Measurements from ENCODE around the gene HRCT1. TPM values are rescaled to one million over a fixed set of nuclear protein-coding genes. Genes with fewer than 3 reads are reported as not detected.
"Not testable (repeated sequence)": the region's sequence is repeated elsewhere in the genome, so short reads cannot be mapped to it uniquely, and the experiment has no call there.

HRCT1 gene
- total and polyA plus RNA-seq, 12 donors: 0.35 to 5.9 (median 1.7) TPM; not detected in 3

DNA sequence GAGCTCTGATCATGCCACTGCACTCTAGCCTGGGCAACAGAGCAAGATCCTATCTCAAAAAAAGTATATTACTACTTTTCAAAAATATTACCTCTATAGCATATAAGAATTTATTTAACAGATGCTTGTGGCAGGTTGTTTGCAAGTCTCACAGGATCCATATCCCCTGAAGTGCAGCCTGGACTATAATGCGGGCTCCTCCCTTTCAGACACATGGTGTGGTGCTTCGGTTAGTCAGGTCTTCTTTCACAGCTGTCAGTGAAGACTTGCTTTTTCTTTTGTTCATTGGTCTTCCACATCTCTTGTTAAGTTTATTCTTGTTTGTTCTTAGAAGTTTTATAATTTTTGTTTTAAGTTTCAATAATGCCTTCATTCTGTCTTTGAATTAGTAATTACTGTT lies 9.4 kb upstream of the HRCT1 start:
- 86 to 95% (median 90%) methylated on average over 2 of the region's 2 CpGs for WGBS, 4 donors
- peaks cover 19% of the 10 kb centered on the region for H3K27me3 ChIP-seq
- H3K9me3 ChIP-seq (replicated peaks in 1 of 3): no peaks in the 10 kb centered on the region
- TF ChIP-seq POLR2A (IDR thresholded peaks at IDR 0.05): no peak
- TF ChIP-seq, protein P1, sequence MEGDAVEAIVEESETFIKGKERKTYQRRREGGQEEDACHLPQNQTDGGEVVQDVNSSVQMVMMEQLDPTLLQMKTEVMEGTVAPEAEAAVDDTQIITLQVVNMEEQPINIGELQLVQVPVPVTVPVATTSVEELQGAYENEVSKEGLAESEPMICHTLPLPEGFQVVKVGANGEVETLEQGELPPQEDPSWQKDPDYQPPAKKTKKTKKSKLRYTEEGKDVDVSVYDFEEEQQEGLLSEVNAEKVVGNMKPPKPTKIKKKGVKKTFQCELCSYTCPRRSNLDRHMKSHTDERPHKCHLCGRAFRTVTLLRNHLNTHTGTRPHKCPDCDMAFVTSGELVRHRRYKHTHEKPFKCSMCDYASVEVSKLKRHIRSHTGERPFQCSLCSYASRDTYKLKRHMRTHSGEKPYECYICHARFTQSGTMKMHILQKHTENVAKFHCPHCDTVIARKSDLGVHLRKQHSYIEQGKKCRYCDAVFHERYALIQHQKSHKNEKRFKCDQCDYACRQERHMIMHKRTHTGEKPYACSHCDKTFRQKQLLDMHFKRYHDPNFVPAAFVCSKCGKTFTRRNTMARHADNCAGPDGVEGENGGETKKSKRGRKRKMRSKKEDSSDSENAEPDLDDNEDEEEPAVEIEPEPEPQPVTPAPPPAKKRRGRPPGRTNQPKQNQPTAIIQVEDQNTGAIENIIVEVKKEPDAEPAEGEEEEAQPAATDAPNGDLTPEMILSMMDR (IDR thresholded peaks at IDR 0.05): no peak
- no peak for DNase-seq
- no peaks in the 10 kb centered on the region for H3K36me3 ChIP-seq (replicated peaks in 1 of 2)
- H3K4me1 ChIP-seq (replicated peaks in 1 of 2): no peaks in the 10 kb centered on the region
- no peak overlapping the region for H3K27ac ChIP-seq
- intact Hi-C loops (cut with DNase I): no loop called here
- H3K4me3 ChIP-seq: no peak overlapping the region

DNA sequence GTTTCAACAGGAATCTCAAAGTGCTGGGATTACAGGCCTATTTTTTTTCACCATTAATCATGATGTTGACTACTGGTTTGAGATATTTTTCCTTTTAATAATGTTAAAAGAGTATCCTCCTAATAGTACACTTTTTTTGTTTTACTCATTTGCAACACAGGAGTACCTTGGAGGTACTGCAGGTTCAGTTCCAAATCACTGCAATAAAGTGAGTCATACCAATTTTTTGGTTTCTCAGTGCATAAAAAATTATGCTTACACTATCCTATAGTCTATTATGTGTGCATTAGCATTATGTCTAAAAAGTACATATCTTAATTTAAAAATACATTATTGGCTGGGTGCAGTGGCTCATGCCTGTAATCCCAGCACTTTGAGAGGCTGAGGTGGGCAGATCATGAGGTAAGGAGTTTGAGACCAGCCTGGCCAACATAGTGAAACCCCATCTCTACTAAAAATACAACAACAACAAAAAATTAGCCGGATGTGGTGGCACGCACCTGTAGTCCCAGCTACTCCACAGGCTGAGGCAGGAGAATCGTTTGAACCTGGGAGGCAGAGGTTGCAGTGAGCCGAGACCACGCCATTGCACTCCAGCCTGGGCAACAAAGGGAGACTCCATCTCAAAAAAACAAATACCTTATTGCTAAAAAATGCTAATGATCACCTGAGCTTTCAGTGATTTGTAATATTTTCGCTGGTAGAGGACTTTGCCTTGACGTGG lies 8.5 kb upstream of the HRCT1 start:
- DNase-seq; H3K36me3 ChIP-seq (replicated peaks in 1 of 2); H3K9me3 ChIP-seq (replicated peaks in 1 of 3); intact Hi-C loops (cut with DNase I); H3K4me3 ChIP-seq; H3K4me1 ChIP-seq (replicated peaks in 1 of 2); H3K27ac ChIP-seq: not testable (repeated sequence)
- H3K27me3 ChIP-seq: peaks cover 19% of the 10 kb centered on the region
- whole genome bisulfite sequencing, 4 donors: 77 to 97% (median 85%) methylated on average over 7 of the region's 7 CpGs

DNA sequence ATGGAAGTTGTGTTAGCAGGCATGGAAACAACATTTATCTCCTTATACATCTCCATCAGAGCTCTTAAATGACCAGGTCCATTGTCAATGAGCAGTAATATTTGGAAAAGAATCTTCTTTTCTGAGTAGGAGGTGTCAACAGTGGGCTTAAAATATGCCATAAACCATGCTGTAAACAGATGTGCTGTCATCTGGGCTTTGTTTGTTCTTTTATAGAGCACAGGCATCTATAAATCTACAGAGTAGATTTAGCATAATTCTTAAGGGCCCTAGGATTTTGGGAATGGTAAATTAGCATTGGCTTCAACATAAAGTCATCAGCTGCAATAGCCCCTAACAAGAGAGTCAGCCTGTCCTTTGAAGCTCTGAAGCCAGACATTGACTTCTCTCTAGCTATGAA lies 7.7 kb upstream of the HRCT1 start:
- no peaks in the 10 kb centered on the region for H3K4me1 ChIP-seq (replicated peaks in 1 of 2)
- no peak for DNase-seq
- no peaks in the 10 kb centered on the region for H3K36me3 ChIP-seq (replicated peaks in 1 of 2)
- intact Hi-C loops (cut with DNase I): no loop called here
- TF ChIP-seq, protein P1 (IDR thresholded peaks at IDR 0.05): no peak
- TF ChIP-seq POLR2A (IDR thresholded peaks at IDR 0.05): no peak
- peaks cover 19% of the 10 kb centered on the region for H3K27me3 ChIP-seq
- no peak overlapping the region for H3K27ac ChIP-seq
- H3K9me3 ChIP-seq (replicated peaks in 1 of 3): no peaks in the 10 kb centered on the region
- no peak overlapping the region for H3K4me3 ChIP-seq

DNA sequence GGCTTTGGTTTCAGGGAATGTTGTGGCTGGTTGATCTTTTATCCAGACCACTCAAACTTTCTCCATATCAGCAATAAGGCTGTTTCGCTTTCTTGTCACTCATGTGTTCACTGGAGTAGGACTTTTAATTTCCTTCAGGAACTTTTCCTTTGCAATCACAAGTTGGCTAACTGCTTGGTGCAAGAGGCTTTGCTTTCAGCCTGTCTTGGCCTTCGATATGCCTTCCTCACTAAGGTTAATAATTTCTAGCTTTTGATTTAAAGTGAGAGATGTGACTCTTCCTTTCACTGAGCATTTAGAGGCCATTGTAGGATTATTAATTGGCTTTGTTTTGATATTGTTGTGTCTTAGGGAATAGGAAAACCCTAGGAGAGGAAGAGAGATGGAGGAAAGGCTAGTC lies 7.0 kb upstream of the HRCT1 start:
- H3K27ac ChIP-seq: no peak overlapping the region
- no peaks in the 10 kb centered on the region for H3K36me3 ChIP-seq (replicated peaks in 1 of 2)
- DNase-seq: no peak
- 84 to 92% (median 91%) methylated on average over 2 of the region's 2 CpGs for WGBS, 4 donors
- no peak for TF ChIP-seq POLR2A (IDR thresholded peaks at IDR 0.05)
- TF ChIP-seq, protein P1 (IDR thresholded peaks at IDR 0.05): no peak
- peaks cover 19% of the 10 kb centered on the region for H3K27me3 ChIP-seq
- H3K4me1 ChIP-seq (replicated peaks in 1 of 2): no peaks in the 10 kb centered on the region
- intact Hi-C loops (cut with DNase I): no loop called here
- no peak overlapping the region for H3K4me3 ChIP-seq
- no peaks in the 10 kb centered on the region for H3K9me3 ChIP-seq (replicated peaks in 1 of 3)

DNA sequence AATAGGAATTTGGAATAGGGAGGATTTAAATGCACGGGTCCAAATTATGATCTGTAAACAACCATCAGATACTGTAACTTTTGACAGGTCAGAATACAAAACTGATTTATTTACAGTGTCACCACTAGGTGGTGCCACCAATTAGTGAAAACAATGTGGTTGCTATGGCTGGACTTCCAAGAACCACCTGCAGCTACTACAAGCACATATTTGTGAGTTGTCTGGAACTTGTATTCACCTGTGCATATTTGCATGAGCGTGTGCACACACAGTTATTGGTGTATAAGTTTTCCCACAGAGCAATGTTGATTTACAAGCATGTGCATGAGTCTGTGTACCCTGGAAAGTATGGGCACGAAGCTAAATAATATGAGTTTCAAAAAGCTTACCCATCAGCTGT lies 3.0 kb upstream of the HRCT1 start:
- TF ChIP-seq POLR2A (IDR thresholded peaks at IDR 0.05): no peak
- TF ChIP-seq, protein P1 (IDR thresholded peaks at IDR 0.05): peak; percentile 67 to 87 (median 80)
- Histone ChIP-seq H3K9me3 (replicated peaks in 1 of 3) (no peaks in the 10 kb centered on the region), H3K27me3 (peaks cover 8% of the 10 kb centered on the region), H3K36me3 (replicated peaks in 1 of 2) (no peaks in the 10 kb centered on the region), H3K27ac (no peak overlapping the region), H3K4me3 (no peak overlapping the region), H3K4me1 (replicated peaks in 1 of 2) (peaks cover 18 to 31% of the 10 kb centered on the region in 2 donors)
- intact Hi-C loops (cut with DNase I): loop anchor here in 1 of 2 donors (2.0 kb wide), 1 partner anchor 42 kb away; no protein-coding TSS in a partner anchor
- 22 to 36% (median 32%) methylated on average over 3 of the region's 3 CpGs for WGBS, 4 donors
- DNase-seq: peak in 2 of 7 donors; percentile 49 to 55

Measured in adrenal gland (tissue), 12 donors.